Hematopoietic multipotent progenitor cell treated with erythropoietin and hydrocortisone succinate and interleukin-3 and kit ligand, for 15 days (in vitro differentiated cells): ENCODE measurements around the gene PRKG1.
"Not testable (repeated sequence)": the region's sequence is repeated elsewhere in the genome, so short reads cannot be mapped to it uniquely, and the experiment has no call there.

ENCODE experiments used
- DNase-seq: peaks from one replicate; pipeline ENCODE4 v3.0.0-alpha.2; 2015; ENCODE audit warnings: low spot score

PRKG1 gene

DNA sequence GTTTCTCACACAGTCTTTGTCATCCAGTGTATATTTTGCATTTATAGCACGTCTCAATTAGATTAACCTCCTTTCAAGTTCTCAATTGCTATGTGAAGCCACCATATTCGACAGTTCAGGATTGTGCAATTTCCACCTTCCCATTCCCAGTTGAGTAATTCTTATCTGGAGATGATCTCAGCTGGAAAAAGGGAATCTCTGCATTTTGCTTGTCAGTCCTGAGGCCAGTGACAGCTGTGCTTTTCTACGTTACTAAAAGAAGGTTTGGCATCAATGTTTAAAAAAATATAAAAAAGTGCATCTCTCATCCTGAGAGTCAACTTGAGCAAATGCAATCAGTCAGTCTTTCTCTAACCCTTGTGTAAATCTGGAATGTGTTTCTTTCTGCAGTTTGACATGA, 247.7 kb downstream of the PRKG1 start:
- DNase-seq, result no peak

DNA sequence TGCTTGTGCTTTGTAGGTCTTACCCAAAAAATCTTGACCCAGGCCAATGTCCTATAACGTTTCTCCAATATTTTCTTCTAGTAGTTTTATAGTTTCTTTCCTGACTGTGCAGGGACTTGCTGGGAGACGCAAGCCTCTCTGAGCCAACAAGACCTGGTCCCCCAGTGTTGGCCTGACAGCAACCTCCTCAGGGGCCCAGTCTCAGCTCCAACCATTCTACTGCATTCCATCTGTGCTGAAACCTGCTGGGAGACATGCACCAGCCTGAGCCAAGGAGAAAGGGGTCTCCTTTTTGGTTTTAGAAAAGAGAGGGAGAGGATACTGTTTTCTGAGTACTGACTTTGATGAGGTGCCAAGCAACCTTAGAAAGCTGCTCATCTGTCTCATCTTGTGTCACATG, 251.4 kb downstream of the PRKG1 start:
- DNase-seq, result no peak

DNA sequence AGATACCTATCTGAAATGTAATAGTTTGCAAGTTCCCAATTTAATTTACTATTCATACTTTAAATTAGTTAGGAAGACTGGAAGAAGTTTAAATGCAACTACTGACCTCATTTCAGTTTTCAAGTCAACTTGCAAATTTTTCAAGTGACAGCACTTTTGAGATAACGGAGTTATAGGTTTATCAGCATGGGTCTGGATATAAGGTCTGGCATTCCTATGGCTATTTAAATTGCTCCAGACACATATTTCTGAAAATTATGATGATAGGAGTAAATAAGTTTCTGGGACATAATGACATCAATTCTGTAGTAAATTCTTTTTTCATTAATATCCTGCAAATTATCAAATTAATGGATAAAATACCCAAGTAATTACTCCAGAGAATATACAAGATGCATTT, 251.9 kb downstream of the PRKG1 start:
- DNase-seq, result no peak

DNA sequence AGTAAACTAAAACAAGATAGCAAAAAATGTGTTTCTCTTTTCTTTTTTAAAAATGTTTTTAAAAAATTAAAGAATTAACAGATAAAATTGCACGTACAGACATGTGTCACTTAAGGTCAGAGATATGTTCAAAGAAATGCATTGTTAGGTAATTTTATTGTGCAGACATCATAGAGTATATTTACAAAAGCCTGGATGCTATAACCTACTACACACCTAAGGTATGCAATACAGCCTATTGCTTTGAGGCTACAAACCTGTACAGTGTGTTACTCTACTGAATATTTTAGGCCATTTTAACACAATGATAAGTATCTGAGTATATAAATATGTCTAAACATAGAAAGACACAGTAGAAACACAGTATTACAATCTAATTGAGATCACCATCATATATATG, 253.1 kb downstream of the PRKG1 start:
- DNase-seq, result no peak

GRCh38 chr10:51340366-51340765, 266.1 kb downstream of the PRKG1 start:
- no peak for DNase-seq

- no peak for DNase-seq
Measured at GRCh38 chr10:51340845-51341610, 266.7 kb downstream of the PRKG1 start.

- DNase-seq, result not testable (repeated sequence)
Measured at GRCh38 chr10:51341745-51342144, 267.5 kb downstream of the PRKG1 start.

GRCh38 chr10:51342381-51342780, 268.1 kb downstream of the PRKG1 start:
- DNase-seq, result no peak

DNA sequence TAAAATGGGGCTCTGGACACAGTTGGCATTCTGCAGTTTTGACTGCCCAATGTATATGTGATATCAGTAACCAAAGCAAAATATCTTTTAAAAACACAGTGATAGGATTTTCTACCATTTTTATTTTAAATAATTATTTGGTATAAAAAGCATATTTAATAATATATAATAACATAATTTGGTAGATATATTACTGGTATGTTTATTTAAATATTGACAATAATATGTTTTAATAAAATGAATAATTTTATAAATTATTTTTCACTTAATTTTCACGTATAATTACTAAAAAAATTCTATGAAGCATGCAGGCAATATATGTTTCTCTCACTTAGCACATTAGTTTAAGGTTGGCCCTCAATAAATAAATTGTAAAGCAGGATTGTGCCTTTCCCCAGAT, 269.1 kb downstream of the PRKG1 start:
- DNase-seq, result no peak

DNA sequence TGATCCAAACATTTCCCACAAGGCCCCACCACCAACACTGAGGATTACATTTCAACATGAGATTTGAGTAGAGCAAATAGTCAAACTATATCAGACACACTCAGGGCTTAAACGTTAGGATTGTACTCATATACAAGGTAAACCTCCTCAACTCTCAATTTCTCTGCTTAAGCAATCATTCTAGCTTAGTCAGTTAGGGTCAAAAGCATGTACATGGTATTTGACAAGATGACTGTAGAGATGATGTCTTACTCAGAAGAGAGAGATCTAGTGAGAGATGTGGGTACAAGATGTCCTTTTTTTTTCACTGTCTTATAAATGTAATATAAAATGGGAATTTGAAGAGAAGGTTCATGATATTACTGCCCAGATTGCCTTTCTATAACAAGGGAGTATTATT, 270.1 kb downstream of the PRKG1 start:
- no peak for DNase-seq

- DNase-seq, result no peak
Measured at GRCh38 chr10:51348622-51349021, 274.3 kb downstream of the PRKG1 start.

DNA sequence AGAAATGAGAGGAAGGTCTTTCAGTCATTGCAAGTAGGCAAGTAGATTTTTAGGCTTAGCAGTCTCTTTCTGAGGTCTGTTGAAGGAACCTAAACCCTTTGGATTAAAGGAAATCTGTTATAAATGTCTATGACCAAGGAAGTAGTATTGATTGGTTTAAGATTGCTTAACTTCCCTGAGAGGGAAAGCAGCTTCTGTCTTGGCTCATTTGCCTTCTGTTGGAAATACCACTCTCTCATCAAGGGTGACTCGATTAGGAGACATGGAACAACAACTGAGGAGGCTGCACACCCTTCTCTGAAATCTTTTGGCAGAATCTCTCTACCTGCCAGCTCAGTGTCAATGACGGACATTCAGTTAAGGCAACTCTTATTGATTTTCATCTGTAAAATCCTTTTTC, 282.9 kb downstream of the PRKG1 start:
- DNase-seq, result no peak

- no peak for DNase-seq
Measured at GRCh38 chr10:51358227-51358626, 283.9 kb downstream of the PRKG1 start.

- DNase-seq, result no peak
Measured at GRCh38 chr10:51363415-51363814, 289.1 kb downstream of the PRKG1 start.

- DNase-seq, result no peak
Measured at GRCh38 chr10:51364674-51365073, 290.4 kb downstream of the PRKG1 start.

- DNase-seq, result no peak
Measured at GRCh38 chr10:51366044-51366443, 291.8 kb downstream of the PRKG1 start.

- DNase-seq, result no peak
Measured at GRCh38 chr10:51367127-51367526, 292.8 kb downstream of the PRKG1 start.

- no peak for DNase-seq
Measured at GRCh38 chr10:51367694-51368093, 293.4 kb downstream of the PRKG1 start.

GRCh38 chr10:51368943-51369342, 294.7 kb downstream of the PRKG1 start:
- DNase-seq, result peak; percentile 10

GRCh38 chr10:51369903-51370302, 295.6 kb downstream of the PRKG1 start:
- no peak for DNase-seq

- no peak for DNase-seq
Measured at GRCh38 chr10:51371743-51372142, 297.5 kb downstream of the PRKG1 start.

DNA sequence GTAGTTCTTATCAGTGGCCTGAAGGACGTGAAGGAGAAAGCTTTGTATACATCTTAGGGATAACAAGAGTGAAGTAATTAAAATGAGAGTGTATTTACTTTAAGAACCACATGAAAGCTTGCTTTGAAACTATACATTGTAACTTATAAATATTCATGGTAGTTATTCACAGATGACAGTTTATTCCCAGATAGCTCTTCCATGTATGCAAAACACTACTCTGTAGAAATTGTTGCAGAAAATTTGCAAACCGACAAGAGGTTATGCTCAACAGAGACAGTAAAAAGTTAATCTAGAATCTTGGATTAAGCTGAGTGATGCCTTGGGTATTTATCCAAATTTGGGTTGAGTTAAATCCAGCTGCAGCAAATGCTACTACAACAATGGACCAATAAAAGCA, 301.5 kb downstream of the PRKG1 start:
- no peak for DNase-seq

- DNase-seq, result no peak
Measured at GRCh38 chr10:51377070-51377931, 303.0 kb downstream of the PRKG1 start.
